NOMO-1 treated with DMSO at 0.1 percent for 48 hours (cell line): ENCODE data around the gene TPCN2.

Experiments
- DNase-seq: peaks from one replicate; lab custom pipeline; 2025; ENCODE audit not compliant: unreplicated experiment; lab: John Stamatoyannopoulos, UW

Gene TPCN2

DNA sequence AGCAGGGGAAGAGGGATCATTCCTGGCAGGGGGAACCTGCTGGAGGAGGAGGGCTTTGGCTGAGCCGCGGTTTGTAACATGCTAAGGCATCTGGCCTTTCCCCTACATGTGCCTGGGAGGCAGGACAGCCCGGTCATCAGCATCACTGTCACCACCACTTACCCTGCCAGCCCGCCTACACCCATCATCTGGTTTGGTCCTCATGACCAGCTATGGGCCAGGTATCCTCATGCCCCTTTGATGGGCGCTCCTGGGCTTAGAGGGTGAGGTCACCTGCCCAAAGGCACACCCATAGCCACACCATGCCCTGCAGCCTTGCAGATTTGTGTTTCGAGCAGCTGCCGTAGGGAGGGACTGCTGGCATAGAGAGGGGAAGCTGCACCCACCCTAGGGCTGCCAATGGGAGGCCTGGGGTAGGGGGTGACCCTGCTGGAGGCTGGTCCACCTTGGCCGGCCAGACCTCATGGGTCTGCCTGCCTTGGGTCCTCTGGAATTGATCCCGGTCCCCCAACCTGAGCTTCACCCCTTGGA, 38.3 kb upstream of the TPCN2 start:
- DNase-seq = no peak

DNA sequence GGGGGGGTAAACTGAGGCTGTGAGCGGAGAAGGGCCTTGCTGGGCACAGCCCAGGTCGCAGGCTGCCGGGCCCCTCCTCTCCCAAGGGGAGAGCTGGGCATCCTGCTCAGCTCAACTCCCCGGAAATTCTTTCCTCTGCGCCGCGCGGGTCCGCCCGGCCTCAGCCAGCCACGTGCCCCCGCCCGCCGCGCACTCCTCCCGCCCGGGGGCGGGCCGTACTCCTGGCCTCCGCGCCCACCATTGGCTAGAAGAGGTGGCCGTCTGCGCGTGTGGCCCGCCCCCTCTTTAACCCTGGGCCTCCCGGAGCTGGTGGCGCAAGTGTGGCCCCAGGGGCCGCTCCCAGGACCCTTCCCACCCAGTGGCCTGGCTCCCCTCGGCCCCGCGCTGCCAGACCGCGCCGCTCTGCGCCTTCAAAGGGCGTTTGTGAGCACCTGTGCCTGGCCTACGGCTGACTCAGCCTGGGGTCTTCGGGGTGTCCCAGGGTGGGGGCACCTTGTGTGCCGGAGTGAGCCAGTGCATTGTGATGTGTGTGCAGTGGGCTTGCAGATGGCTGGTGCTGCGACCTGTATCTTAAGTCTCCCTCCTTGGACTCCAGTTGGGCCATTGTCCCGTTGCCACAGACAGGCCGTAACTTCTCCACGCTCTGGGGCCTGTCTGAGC, 37.6 kb upstream of the TPCN2 start:
- DNase-seq = peak; percentile 15

DNA sequence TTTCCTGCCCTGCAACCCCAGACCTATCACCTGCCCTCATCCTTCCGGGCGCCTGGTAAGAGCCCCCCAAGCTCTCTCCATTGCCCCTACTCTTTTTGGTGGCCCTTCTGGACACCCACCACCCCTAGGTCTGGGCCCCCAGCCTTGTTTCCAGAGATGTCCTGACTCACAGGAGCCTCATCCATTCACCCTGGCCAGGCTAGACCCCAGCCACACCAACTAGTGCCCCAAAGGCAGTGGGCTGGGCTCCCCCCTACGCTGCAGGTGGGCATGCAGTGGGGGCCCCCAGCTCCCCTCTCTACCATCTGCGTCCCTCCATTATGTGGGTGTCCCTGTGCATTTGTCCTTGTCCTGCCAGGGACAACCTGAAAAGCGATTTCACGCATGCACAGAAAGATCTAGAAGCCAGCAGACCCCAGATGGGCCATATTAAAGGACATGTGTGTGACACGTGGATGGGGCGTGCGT, 37.1 kb upstream of the TPCN2 start:
- no peak for DNase-seq

DNA sequence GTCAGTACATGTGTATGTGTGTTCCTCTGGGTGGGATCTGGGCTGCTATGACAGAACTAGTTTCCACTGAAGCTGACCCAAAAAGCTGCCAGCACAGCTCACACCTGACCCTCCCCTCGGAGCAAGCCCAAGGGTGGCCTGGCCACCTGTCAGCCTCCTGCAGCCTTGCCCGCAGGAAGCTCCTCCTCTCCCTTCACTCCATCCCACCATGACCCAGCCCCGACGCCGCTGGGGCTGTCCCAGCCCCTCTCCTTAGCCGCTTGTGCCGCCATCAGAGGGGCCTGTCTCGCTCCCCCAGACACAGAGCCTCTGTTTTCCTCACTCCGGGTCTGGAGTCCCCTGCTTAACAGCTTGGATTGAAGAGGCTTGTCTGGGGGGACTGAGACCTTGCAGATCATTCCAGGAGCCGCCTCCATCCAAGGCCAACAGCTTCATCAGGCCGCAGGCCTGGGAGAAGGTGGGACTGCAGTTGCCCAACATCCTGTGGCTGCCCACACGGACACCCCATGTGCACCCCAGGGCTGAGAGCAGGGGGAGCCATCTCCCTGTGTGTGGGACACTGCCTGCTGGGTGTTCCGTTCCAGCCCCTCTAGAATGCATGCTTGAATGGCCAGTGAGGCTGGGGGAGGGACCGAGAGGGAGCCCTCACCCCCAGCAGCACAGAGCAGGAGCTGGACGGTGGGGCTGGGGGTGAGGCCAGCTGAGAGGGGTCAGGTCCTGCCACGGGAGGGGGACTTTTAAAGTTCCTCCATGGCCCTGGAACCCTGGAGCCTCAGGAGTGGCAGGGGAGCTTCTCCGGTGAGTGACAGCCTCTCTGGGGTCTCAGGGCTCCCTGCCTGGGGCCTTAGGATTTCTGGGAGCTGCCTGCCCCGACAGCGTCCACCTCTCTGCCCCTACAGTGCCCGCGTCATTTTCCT, 36.4 kb upstream of the TPCN2 start:
- DNase-seq = no peak

DNA sequence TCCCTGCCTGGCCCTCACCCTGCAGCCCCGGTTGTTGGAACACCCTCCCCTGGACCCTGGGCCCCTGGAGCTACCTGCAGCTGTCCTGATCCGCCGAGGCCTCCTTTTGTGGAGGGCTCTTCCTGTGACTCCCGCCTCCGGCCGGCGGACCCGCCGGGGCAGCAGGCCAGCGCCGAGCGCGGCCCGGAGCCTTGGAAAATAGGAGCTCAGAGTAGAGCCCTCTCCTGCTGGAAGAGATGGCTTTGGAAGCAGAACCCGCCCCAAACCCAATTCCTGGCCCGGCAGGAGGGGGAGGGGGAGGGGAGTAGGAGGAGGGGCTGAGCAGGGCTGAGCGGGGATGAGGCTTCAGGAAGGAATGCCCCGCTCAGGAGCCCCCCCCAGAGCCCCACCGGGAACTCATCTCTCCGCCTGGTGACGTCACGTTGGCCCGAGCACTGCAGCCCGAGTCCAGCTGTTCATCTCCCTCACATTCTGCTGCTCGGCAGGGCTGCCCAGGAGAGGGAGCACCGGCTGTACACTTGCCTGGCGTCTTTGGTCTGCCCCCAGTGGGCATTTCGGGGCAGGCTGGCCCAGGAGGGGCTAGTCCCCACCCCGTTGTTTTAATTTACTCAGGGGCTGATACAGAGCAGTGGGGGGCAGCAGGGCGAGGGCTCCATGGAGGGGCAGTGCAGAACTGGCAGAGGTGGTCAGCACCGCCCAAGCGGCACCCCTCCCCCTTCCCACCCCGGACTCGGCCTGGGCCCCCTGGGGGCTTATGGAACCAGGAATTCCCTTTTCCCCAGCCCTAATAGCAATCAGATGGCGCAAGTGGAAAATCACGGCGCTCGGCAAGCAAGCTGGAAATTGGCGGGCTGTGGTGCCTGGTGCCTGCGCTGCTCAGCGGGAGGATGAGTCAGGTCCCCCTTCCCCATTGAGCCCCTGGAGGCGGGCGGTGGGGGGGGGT, 35.5 kb upstream of the TPCN2 start, which contains the start of gene MRGPRF:
TSS of gene MRGPRF (minus strand) at position 238 of the 943 bp plus-strand sequence. CDS start 3,345 bp downstream, outside the sequence.
- no peak for DNase-seq

DNA sequence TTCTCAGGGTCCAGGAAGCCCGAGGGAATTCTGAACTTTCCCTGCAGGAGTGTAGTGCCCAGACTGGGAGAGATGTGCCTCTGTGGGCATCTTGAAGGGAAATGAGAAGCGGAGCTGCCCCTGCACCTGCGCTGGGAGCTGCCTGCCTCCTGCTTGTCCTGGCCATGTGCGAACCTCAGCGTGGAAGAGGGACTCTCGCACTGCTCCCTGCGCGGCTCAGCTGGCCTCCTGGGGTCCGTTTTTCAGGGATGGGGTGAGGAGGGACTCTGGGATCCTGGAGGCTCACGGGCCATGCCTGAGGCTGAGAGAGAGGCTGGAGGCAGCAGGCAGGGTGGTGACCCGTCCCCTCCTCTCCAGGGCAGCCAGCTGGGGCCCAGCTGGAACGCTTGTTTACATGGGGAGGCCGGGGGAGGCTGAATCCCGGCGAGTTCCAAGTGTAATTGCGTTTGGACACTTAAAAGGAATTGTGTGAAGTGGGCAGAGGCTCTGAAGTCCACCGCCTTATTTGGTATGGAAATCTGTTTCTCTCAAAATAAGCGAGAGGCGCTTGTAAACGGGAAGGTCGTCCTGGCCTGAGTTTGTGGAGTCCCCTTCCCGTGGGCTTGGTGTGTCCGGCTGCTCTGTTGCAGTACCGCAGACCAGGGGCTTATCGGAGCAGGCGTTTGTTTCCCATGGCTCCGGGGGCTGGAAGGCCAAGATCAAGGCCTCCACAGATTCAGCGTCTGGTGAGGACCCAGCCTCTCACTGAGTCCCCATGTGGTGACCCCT, 34.5 kb upstream of the TPCN2 start:
- no peak for DNase-seq

DNA sequence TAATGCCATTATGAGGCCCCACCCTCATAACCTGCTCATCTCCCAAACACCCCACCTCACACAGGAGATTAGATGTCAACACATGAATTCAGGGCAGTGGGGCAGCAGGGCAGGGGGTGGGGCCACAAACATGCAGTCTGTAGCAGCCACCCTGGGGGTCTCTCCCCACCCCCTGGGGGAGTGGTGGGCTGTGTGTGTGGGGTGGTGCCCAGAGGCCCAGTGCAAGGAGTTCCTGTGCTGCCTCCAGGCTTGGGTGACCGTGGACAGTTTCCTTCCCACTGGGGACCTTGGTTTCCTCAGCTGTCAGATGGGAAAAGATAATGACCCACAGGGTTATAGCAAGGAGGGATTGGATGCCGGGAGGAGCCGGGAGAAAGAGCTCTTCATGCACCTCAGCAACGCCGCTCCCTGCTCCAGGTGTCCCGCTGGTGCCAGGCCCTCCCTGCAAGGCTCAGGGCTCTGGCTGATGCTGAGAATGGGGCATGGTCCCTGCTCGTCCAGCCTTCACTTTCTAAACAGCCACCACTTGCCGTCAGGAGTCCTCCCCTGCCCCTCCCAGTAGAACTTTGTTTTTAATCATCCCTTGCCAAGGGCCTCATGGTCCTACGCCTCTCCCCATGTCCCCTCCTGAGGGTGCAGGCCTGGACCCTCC, 33.7 kb upstream of the TPCN2 start:
- no peak for DNase-seq

DNA sequence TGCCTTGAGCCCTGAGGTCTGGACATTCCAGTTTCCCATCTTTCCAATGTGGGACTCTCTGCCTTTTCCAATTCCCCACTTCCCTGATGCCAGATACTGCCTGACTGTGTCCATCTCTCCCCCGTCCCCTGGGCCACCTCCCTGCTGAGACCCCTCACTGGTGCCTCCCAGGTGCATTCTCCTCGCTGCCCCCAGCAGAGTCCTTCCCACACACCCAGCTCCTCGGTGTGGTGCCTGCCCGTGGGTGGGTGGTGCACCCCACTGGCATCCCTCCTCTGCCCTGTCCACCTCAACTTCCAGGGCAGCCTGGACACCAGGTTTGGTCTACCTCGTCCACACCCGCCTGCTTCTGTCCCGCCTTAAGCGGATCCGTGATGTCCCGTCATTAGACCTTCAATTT, 30.8 kb upstream of the TPCN2 start:
- DNase-seq = no peak

DNA sequence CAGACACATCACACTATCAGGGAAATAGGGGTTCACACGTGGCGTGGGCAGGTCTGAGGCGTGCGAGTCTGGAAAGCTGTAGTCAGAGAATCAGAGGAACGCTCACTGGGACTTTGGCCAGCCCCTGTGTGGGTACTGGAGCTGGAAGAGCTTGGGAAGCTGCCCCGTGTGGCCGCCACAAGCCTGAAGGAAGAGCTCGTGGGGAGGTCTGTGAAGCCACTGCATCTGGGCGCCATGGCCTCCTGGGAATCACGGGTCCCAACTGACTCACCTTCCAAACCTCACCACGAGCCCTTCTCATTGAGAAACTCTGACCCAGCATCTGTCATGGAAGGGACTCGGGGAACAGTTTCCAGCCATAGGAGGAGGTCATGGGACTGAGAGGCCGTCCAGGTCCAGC, 29.8 kb upstream of the TPCN2 start:
- DNase-seq = no peak

DNA sequence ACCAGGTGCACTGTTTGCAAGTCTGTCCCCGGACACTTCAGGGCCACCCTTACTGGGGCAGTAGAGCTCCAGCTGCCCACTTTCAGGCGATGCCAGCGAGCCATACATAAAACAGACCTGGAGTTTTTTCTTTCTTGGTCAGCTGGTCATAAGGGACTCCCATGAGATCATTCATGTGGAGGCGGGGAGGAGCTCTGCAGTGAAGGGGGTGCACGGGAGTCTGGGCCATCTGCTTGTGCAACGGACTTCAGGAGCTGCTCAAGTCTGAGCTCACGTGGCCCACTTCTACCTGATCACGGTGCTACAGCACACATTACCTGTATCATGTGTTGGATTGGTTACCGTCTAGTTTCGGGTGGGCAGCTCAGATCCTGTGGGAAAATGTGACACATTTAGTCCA, 26.5 kb upstream of the TPCN2 start:
- DNase-seq = no peak

DNA sequence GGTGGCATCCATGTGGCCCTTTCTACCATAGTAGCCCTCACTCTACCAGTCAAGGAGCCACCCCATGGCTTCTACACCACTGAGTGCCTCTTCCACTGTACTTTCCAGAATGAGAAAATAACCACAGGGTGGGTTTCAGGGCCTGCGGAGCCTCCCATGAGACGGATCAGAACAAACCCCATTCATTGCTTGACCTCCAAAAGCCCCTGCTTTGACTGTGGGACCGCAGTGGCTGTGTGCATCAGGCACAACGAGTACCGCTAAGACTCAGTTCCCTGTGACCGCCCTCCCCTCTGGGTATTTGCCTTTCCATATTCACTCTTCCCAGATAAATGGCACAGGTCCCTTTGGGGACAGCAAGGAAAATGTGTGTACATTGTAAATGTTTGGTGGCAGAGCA, 24.2 kb upstream of the TPCN2 start:
- DNase-seq = no peak

DNA sequence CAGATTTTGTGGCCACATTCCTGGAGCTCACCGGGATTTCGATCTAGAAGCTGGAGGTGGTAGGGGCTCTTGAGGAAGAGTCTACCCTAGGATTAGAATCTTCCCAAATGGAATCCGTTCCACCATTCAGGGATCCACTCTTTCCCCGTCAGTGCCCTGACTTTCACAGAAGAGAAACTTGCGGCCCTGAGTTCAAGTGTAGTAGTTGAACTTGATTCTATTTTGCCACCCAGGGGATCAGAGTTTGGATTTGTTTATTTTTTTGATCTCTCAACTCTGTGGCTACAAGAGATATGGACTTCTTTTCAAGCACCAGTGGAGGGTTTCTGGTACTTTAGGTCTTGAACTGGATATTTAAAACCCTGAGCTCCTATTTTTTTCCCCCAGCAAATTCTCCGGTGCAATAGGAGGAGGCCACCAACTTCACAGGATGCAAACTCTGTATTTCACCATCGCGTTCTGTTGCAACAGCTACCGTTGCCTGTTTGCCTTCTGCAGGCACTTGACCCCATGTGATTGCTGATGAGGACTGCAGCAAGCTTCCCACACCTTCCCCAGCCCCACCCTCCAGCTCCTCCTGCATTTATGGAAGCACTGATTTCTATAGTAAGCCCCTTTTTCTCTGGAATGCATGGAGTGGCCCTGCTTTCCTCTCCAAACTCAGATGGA, 20.9 kb upstream of the TPCN2 start:
- peak; percentile 82 for DNase-seq

DNA sequence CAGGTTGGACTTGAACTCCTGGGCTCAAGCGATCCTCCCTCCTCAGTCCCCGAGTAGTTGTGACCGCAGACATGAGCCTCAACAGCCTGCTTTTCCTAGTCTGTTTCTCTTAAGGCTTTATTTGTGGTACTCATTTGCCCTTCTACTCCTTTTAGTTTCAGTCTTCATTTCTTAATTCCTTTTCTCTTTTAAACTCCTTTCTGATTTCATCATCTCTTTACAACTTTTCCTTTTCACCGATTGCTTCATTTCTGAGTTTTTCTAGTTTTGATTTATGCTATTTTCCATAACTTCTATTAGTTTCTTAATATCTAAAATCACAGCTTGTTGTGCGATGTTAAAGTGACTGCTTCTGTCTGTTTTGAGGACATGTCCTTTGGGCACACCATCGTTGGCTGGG, 18.4 kb upstream of the TPCN2 start:
- DNase-seq = peak; percentile 57

DNA sequence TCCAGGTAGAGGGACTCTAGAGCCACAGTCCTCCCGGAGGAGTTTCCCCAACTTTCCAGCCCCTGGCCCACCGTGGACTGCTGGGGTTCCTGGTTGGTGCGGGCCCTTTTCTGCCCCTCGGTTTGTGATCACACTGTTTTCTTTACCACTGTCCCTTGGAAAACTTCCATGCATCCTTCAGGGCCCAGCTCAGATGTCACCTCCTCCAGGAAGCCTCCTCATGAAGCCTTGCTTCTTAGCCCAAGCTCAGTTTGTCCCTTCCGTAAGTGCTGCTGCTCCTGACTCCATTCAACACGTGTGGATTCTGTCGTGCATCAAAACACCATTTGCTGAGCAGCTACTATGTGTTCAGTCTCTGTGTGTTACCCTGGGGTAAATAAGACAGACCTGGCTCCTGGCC, 15.9 kb upstream of the TPCN2 start:
- DNase-seq = no peak

DNA sequence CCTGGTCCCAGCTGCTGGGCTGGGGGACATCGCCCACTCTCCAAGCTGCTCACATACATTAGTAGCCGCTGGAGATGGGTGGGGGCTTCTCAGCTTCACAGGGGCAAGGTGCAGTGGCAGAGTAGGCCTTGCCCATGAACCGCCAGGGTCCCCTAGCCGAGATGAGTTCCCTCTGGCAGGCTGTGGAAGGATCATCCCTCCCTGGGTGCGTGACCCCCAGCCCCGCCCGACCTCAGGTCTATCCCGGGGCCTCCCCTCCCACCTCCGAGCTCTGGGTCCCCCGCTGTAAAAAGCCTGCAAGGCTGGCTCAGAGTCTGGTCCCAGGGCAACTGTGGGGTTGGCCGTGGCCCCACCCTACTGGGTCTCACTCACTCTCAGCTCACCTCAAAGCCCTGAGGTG, 15.3 kb upstream of the TPCN2 start:
- DNase-seq = no peak

DNA sequence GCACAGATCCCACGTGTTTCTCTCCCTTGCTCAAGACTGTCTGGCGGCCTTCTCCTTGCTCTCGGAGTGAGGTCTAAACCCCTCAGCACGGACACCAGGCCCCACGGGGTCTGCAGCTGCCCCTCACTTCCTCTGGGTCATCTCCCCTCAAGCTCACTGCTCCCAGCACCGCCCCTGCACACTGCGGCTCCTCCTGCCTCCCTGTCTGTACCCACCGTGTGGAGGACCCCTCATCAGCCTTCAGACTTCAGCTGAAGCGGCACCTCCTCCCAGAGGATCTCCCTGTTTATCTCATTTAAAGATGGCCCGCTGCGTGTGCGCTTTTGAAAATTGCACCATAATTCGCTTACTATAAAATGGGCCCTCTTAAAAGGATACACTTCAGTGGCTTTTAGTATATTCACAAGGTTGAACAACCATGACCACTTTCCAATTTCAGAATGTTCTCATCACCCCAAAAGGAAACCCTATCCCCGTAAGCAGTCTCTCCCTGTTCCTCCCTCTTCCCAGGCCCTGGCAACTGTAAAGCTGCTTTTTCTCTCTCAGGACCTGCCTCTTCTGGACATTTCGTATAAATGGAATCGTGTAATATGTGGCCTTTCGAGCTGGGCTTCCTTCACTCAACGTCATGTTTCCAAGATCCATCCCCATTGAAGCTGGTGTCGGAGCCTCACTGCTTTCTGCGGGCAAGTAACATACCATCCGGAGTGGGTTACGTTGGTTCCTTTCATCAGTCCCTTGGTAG, 14.4 kb upstream of the TPCN2 start:
- DNase-seq = no peak

DNA sequence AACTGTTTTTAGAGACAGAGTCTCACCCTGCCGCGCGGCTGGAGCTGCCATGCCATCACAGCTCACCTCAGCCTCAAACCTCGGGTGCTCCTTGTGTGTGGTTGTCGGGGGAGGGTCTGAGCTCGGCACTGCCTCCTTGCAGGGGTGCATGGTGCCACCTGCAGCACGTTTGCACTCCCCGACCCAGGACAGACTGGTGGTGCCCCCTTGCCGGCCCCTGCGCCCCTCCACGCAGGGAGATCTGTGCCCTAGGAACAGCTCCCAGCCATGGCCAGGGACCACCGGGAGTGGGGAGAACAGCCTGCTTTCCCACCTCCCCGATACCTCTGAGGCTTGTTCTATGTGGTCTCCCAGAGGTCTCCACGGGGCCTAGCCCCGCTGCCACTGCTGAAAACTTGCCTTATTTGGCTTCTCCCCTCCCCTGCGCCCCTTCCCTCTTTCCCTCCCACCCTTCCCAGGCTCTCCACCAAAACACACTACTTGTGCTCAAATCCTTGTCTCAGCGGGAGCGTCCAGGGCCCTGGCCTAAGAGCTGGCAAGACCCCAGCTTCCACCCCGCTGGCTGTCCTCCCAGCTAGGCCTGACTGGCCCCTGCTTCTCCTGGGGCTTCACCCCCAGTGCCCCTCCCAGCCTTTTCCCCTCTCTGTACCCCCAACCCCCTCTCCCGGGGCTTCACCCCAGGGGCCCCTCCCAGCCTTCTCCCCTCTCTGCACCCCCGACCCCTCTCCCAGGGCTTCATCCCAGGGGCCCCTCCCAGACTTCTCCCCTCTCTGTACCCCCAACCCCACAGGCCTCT, 13.4 kb upstream of the TPCN2 start:
- DNase-seq = no peak

DNA sequence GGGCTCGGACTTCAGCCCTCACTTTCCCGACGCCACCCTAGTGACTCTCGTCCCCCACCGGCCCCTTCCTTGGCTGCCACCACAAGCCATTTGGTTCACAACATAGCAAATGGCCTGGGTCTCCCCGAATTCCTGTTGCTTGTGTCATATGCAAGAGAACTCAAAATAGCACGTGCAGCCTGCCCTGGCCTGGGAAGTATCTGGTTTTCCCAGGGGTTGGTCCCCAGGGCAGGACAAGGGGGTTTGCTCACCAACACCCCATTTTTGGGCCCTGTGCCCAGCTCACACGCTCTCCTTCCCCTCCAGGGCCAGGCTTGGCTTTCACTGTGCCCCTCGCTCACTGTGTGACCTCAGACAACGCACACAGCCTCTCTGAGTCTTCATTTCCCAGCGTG, 12.8 kb upstream of the TPCN2 start:
- no peak for DNase-seq
